ENCODE results near the gene CALN1. TPM values are rescaled to one million over a fixed set of nuclear protein-coding genes. Genes with fewer than 3 reads are reported as not detected.

Gene CALN1
- total RNA-seq, 1 donor = not detected

- no peak for TF ChIP-seq CTCF (IDR thresholded peaks at IDR 0.05; ENCODE audit: insufficient read depth, low read length)
- H3K4me3 ChIP-seq (ENCODE audit: low read depth, low read length) = no peak overlapping the region
- no peak for DNase-seq (ENCODE audit: low read depth)
Measured at GRCh38 chr7:72279203-72279602, 132.9 kb downstream of the CALN1 start.

- DNase-seq (ENCODE audit: low read depth) = no peak
- no peak for TF ChIP-seq CTCF (IDR thresholded peaks at IDR 0.05; ENCODE audit: insufficient read depth, low read length)
- H3K4me3 ChIP-seq (ENCODE audit: low read depth, low read length) = no peak overlapping the region
Measured at GRCh38 chr7:72278550-72278949, 133.6 kb downstream of the CALN1 start.

GRCh38 chr7:72275382-72276070 is 136.6 kb downstream of the CALN1 start:
- H3K4me3 ChIP-seq (ENCODE audit: low read depth, low read length) = no peak overlapping the region
- no peak for TF ChIP-seq CTCF (IDR thresholded peaks at IDR 0.05; ENCODE audit: insufficient read depth, low read length)
- no peak for DNase-seq (ENCODE audit: low read depth)

GRCh38 chr7:72272479-72272878 is 139.7 kb downstream of the CALN1 start:
- DNase-seq (ENCODE audit: low read depth) = no peak
- H3K4me3 ChIP-seq (ENCODE audit: low read depth, low read length) = no peak overlapping the region
- no peak for TF ChIP-seq CTCF (IDR thresholded peaks at IDR 0.05; ENCODE audit: insufficient read depth, low read length)

- TF ChIP-seq CTCF (IDR thresholded peaks at IDR 0.05; ENCODE audit: insufficient read depth, low read length) = no peak
- no peak overlapping the region for H3K4me3 ChIP-seq (ENCODE audit: low read depth, low read length)
- no peak for DNase-seq (ENCODE audit: low read depth)
Measured at GRCh38 chr7:72268796-72269195, 143.3 kb downstream of the CALN1 start.

GRCh38 chr7:72268090-72268489 is 144.0 kb downstream of the CALN1 start:
- no peak overlapping the region for H3K4me3 ChIP-seq (ENCODE audit: low read depth, low read length)
- no peak for TF ChIP-seq CTCF (IDR thresholded peaks at IDR 0.05; ENCODE audit: insufficient read depth, low read length)
- DNase-seq (ENCODE audit: low read depth) = no peak

GRCh38 chr7:72267291-72267800 is 144.8 kb downstream of the CALN1 start:
- H3K4me3 ChIP-seq (ENCODE audit: low read depth, low read length) = no peak overlapping the region
- DNase-seq (ENCODE audit: low read depth) = no peak
- no peak for TF ChIP-seq CTCF (IDR thresholded peaks at IDR 0.05; ENCODE audit: insufficient read depth, low read length)

All from fibroblast of the aortic adventitia (primary cell).